Umbilical cord (tissue), 2 donors: ENCODE measurements around the gene PCSK6. TPM values are rescaled to one million over a fixed set of nuclear protein-coding genes. Genes with fewer than 3 reads are reported as not detected.
"Not testable (repeated sequence)": the region's sequence is repeated elsewhere in the genome, so short reads cannot be mapped to it uniquely, and the experiment has no call there.

Experiments used
- DNase-seq: peaks from one replicate; pipeline ENCODE4 v3.0.0-alpha.2; 2015; ENCODE audit warnings: low spot score
- total RNA-seq: library from RNA; depleted of rRNA; stranded (reverse); fragments of >200 nt; gene quantifications from one replicate; pipeline ENCODE4 v1.2.3, GENCODE V29; 2014; ENCODE audit warnings: low replicate concordance; ENCODE audit not compliant: insufficient read depth

The PCSK6 gene
- total RNA-seq, 1 donor from 2014 or later = 22.6 TPM

- no peak for DNase-seq
These were observed 85.3 kb downstream of the PCSK6 start for GRCh38 chr15:101404245-101404644.

- DNase-seq = not testable (repeated sequence)
These were observed 86.6 kb downstream of the PCSK6 start for GRCh38 chr15:101402883-101403282.

GRCh38 chr15:101401286-101401685, 88.2 kb downstream of the PCSK6 start:
- no peak for DNase-seq

GRCh38 chr15:101399431-101399830, 90.1 kb downstream of the PCSK6 start:
- no peak for DNase-seq

- DNase-seq = no peak
These were observed 91.3 kb downstream of the PCSK6 start for GRCh38 chr15:101398247-101398646.

GRCh38 chr15:101397521-101398003, 91.9 kb downstream of the PCSK6 start:
- no peak for DNase-seq

- DNase-seq = no peak
These were observed 92.8 kb downstream of the PCSK6 start for GRCh38 chr15:101396484-101397261.

GRCh38 chr15:101394654-101395053, 94.9 kb downstream of the PCSK6 start:
- no peak for DNase-seq

- no peak for DNase-seq
These were observed 95.4 kb downstream of the PCSK6 start for GRCh38 chr15:101394056-101394630.

GRCh38 chr15:101393172-101393571, 96.3 kb downstream of the PCSK6 start:
- no peak for DNase-seq

GRCh38 chr15:101391981-101392640, 97.4 kb downstream of the PCSK6 start:
- no peak for DNase-seq

GRCh38 chr15:101391431-101391830, 98.1 kb downstream of the PCSK6 start:
- DNase-seq = no peak

- no peak for DNase-seq
These were observed 99.0 kb downstream of the PCSK6 start for GRCh38 chr15:101390462-101390861.

- DNase-seq = no peak
These were observed 99.4 kb downstream of the PCSK6 start for GRCh38 chr15:101390060-101390459.

- DNase-seq = no peak
These were observed 100.1 kb downstream of the PCSK6 start for GRCh38 chr15:101389362-101389761.

GRCh38 chr15:101388046-101388445, 101.5 kb downstream of the PCSK6 start:
- DNase-seq = no peak

- no peak for DNase-seq
These were observed 101.9 kb downstream of the PCSK6 start for GRCh38 chr15:101387574-101387973.

GRCh38 chr15:101386967-101387366, 102.5 kb downstream of the PCSK6 start:
- DNase-seq = no peak

GRCh38 chr15:101386006-101386405, 103.5 kb downstream of the PCSK6 start:
- no peak for DNase-seq

GRCh38 chr15:101384276-101384675, 105.2 kb downstream of the PCSK6 start:
- no peak for DNase-seq

- DNase-seq = no peak
These were observed 107.0 kb downstream of the PCSK6 start for GRCh38 chr15:101382544-101382943.

- DNase-seq = no peak
These were observed 107.8 kb downstream of the PCSK6 start for GRCh38 chr15:101381671-101382212.
